GM12892 (cell line): Measurements from ENCODE around the gene TOR4A.
"Not testable (repeated sequence)": the region's sequence is repeated elsewhere in the genome, so short reads cannot be mapped to it uniquely, and the experiment has no call there.

Experiments used
- DNase-seq: peaks from one replicate; pipeline ENCODE4 v3.0.0; 2011; ENCODE audit not compliant: insufficient read length
- FAIRE-seq: peaks from 2 replicates; lab custom pipeline; 2011; peaks lifted over from hg19 to GRCh38; lab: Jason Lieb, UNC
- POLR2A ChIP-seq: IDR thresholded peaks from 2 replicates; pipeline ENCODE4 v1.6.1; 2011; ENCODE audit warnings: low read depth, low read length, control low read depth
- POLR2AphosphoS5 ChIP-seq: IDR thresholded peaks from 2 replicates; pipeline ENCODE4 v1.6.1; 2011; ENCODE audit warnings: low read depth, low read length, control low read depth
- TAF1 ChIP-seq: IDR thresholded peaks from 2 replicates; pipeline ENCODE4 v1.6.1; 2011; ENCODE audit warnings: low read depth, mild to moderate bottlenecking, control low read depth, low read length, borderline replicate concordance

Gene TOR4A

GRCh38 chr9:137326445-137327065 is 49.0 kb downstream of the TOR4A start:
- no peak for TF ChIP-seq POLR2A
- no peak for TF ChIP-seq POLR2AphosphoS5
- no peak for TF ChIP-seq TAF1
- DNase-seq: no peak
- no peak for FAIRE-seq

- peak; percentile 99 for FAIRE-seq
- not testable (repeated sequence) for DNase-seq
Observed at GRCh38 chr9:137327641-137328550, 50.4 kb downstream of the TOR4A start.

GRCh38 chr9:137329590-137329989 is 52.1 kb downstream of the TOR4A start:
- not testable (repeated sequence) for DNase-seq

GRCh38 chr9:137330689-137331088 is 53.2 kb downstream of the TOR4A start:
- DNase-seq (no peak), FAIRE-seq (no peak)
- TF ChIP-seq POLR2A: no peak
- no peak for TF ChIP-seq POLR2AphosphoS5
- no peak for TF ChIP-seq TAF1

More at GRCh38 chr9:137329590-137329989, 52.1 kb downstream of the TOR4A start:
- FAIRE-seq: not testable (repeated sequence)

GRCh38 chr9:137331929-137332328 is 54.4 kb downstream of the TOR4A start:
- no peak for FAIRE-seq
- no peak for TF ChIP-seq TAF1
- TF ChIP-seq POLR2A: no peak
- no peak for TF ChIP-seq POLR2AphosphoS5
- no peak for DNase-seq
